SK-N-SH treated with all-trans-retinoic acid at 6 μM for 48 hours (cell line): Measurements from ENCODE around the gene THRB.

Experiments used
- ATAC-seq: fragments of 200-7000 bp; cut with Tn5 transposase; 3 replicates; pipeline ENCODE4 v1.9.1; 2020; ENCODE audit warnings: mild to moderate bottlenecking, moderate library complexity
- ARNTL ChIP-seq: fragments of 450-650 bp; formaldehyde crosslinking; IDR thresholded peaks from 2 replicates; pipeline ENCODE4 v1.5.0; 2020; ENCODE audit warnings: low read depth, mild to moderate bottlenecking, moderate library complexity, borderline replicate concordance
- BACH2 ChIP-seq: fragments of 250-450 bp; sonication (Bioruptor Pico); IDR thresholded peaks from 2 replicates; pipeline ENCODE4 v1.9.0; 2021; ENCODE audit warnings: mild to moderate bottlenecking, borderline replicate concordance
- CREB5 ChIP-seq: fragments of 250-450 bp; sonication (Bioruptor Pico); IDR thresholded peaks from 2 replicates; pipeline ENCODE4 v1.5.1; 2020; ENCODE audit warnings: low read depth, mild to moderate bottlenecking, moderate library complexity
- CSRNP3 ChIP-seq: fragments of 250-450 bp; sonication (Bioruptor Pico); IDR thresholded peaks from 2 replicates; pipeline ENCODE4 v1.5.1; 2021; ENCODE audit warnings: mild to moderate bottlenecking, moderate library complexity
- ESRRG ChIP-seq: fragments of 250-450 bp; sonication (Bioruptor Pico); IDR thresholded peaks from 2 replicates; pipeline ENCODE4 v1.6.1; 2021; ENCODE audit warnings: mild to moderate bottlenecking
- GLIS3 ChIP-seq: fragments of 250-450 bp; sonication (Bioruptor Pico); IDR thresholded peaks from 2 replicates; pipeline ENCODE4 v1.5.0; 2020; ENCODE audit warnings: mild to moderate bottlenecking, moderate library complexity
- ISL1 ChIP-seq: fragments of 250-450 bp; sonication (Bioruptor Pico); IDR thresholded peaks from 2 replicates; pipeline ENCODE4 v2.1.2; 2022; ENCODE audit warnings: mild to moderate bottlenecking, moderate library complexity
- OSR1 ChIP-seq: fragments of 250-450 bp; sonication (Bioruptor Pico); IDR thresholded peaks from 2 replicates; pipeline ENCODE4 v1.8.0; 2022; ENCODE audit warnings: moderate library complexity, mild to moderate bottlenecking, inconsistent platforms
- PATZ1 ChIP-seq: fragments of 250-450 bp; sonication (Bioruptor Pico); IDR thresholded peaks from 2 replicates; pipeline ENCODE4 v1.8.0; 2020; ENCODE audit warnings: mild to moderate bottlenecking, moderate library complexity, borderline replicate concordance
- POU6F1 ChIP-seq: fragments of 250-450 bp; sonication (Bioruptor Pico); IDR thresholded peaks from 2 replicates; pipeline ENCODE4 v1.8.0; 2021; ENCODE audit warnings: low read depth, mild to moderate bottlenecking, moderate library complexity, borderline replicate concordance
- PPARA ChIP-seq: fragments of 250-450 bp; sonication (Bioruptor Pico); IDR thresholded peaks from 2 replicates; pipeline ENCODE4 v1.5.0; 2020; ENCODE audit warnings: mild to moderate bottlenecking, borderline replicate concordance
- RARB ChIP-seq: fragments of 250-450 bp; sonication (Bioruptor Pico); IDR thresholded peaks from 2 replicates; pipeline ENCODE4 v1.8.0; 2021; ENCODE audit warnings: mild to moderate bottlenecking, moderate library complexity
- SNAI2 ChIP-seq: fragments of 250-450 bp; sonication (Bioruptor Pico); IDR thresholded peaks from 2 replicates; pipeline ENCODE4 v1.5.0; 2020; ENCODE audit warnings: mild to moderate bottlenecking, moderate library complexity
- TCF4 ChIP-seq: fragments of 250-450 bp; sonication (Bioruptor Pico); IDR thresholded peaks from 2 replicates; pipeline ENCODE4 v1.8.0; 2021; ENCODE audit warnings: mild to moderate bottlenecking, moderate library complexity, borderline replicate concordance
- TOX ChIP-seq: fragments of 250-450 bp; sonication (Bioruptor Pico); IDR thresholded peaks from 2 replicates; pipeline ENCODE4 v1.8.0; 2021; ENCODE audit warnings: mild to moderate bottlenecking, moderate library complexity, borderline replicate concordance
- TSHZ2 ChIP-seq: fragments of 250-450 bp; sonication (Bioruptor Pico); IDR thresholded peaks from 2 replicates; pipeline ENCODE4 v1.5.0; 2020; ENCODE audit warnings: mild to moderate bottlenecking, moderate library complexity
- ZC3H10 ChIP-seq: fragments of 250-450 bp; sonication (Bioruptor Pico); IDR thresholded peaks from 2 replicates; pipeline ENCODE4 v1.5.1; 2021; ENCODE audit warnings: mild to moderate bottlenecking, moderate library complexity
- ZFP30 ChIP-seq: fragments of 450-650 bp; formaldehyde crosslinking; IDR thresholded peaks from 2 replicates; pipeline ENCODE4 v1.5.0; 2022; ENCODE audit warnings: mild to moderate bottlenecking, moderate library complexity
- ZNF70 ChIP-seq: fragments of 450-650 bp; formaldehyde crosslinking; IDR thresholded peaks from 2 replicates; pipeline ENCODE4 v1.5.0; 2020; ENCODE audit warnings: mild to moderate bottlenecking, moderate library complexity
- ZNF8 ChIP-seq: fragments of 450-650 bp; formaldehyde crosslinking; IDR thresholded peaks from 2 replicates; pipeline ENCODE4 v1.5.0; 2020; ENCODE audit warnings: mild to moderate bottlenecking, moderate library complexity

The THRB gene

GRCh38 chr3:24505691-24506550 is 11.3 kb upstream of the THRB start (continued):
- TF ChIP-seq PATZ1 (no peak), CREB5 (CRISPR knock-in tag) (no peak), GLIS3 (CRISPR knock-in tag) (no peak), SNAI2 (no peak), ZNF70 (CRISPR knock-in tag) (no peak), ZNF8 (CRISPR knock-in tag) (no peak), ZFP30 (CRISPR knock-in tag) (no peak), ZC3H10 (no peak)

- no peak for ATAC-seq
- TF ChIP-seq RARB (CRISPR knock-in tag) (no peak), TCF4 (CRISPR knock-in tag) (no peak), TSHZ2 (CRISPR knock-in tag) (no peak), ISL1 (CRISPR knock-in tag) (no peak), TOX (CRISPR knock-in tag) (no peak), ZFP30 (CRISPR knock-in tag) (no peak), BACH2 (CRISPR knock-in tag) (no peak), CSRNP3 (CRISPR knock-in tag) (no peak), PPARA (CRISPR knock-in tag) (no peak), POU6F1 (CRISPR knock-in tag) (no peak), PATZ1 (no peak), GLIS3 (CRISPR knock-in tag) (no peak), ARNTL (CRISPR knock-in tag) (no peak), ESRRG (CRISPR knock-in tag) (no peak), ZNF8 (CRISPR knock-in tag) (no peak), SNAI2 (no peak), OSR1 (no peak), ZC3H10 (no peak), CREB5 (CRISPR knock-in tag) (no peak)
Observed at GRCh38 chr3:24504772-24505171, 10.1 kb upstream of the THRB start.
